LNCAP (cell line): ENCODE measurements around the gene SLF1.

Experiments
- CTCF ChIP-seq: fragments of 450-650 bp; IDR thresholded peaks from 2 replicates; pipeline ENCODE4 v1.5.1; 2017; ENCODE audit warnings: mild to moderate bottlenecking

The SLF1 gene

GRCh38 chr5:94699562-94699961, 81.1 kb downstream of the SLF1 start:
- TF ChIP-seq CTCF, result no peak

DNA sequence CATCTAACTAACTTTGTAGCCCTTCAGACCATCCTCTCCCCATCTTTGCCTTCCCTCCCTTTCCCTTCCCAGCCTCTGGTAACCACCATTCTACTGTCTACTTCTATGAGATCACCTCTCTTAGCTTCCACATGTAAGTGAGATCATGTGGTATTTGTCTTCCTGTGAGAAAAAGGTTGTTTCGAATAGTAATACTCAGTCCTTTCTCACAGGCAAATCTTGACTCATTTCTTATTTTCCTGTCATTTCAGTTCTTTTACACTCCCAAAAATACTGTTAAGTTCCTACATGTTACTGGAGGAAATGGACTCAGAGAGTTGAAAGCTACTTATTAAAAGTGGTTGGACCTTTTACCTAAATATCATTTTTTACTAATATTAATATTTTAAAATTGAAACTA, 82.1 kb downstream of the SLF1 start:
- no peak for TF ChIP-seq CTCF

DNA sequence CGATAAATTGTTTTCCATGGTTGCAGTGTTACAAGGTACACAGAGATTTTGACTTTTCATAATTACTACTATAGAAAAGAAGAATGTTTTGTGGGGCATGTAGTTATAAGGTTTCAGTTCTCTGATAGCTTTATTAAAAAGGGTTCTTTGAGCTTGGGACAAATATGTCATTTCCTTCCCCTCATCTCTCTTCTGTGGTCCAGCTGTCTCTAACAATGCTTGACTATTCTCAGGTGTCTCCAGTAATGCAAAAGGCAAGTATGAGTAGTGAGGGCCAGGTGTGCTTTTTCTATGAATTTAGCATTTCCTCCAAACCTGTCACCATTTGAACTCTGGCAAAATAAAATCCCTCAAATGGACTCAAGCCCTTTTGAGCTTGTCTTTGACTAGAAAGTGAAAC, 84.3 kb downstream of the SLF1 start:
- TF ChIP-seq CTCF, result no peak

GRCh38 chr5:94705427-94705826, 87.0 kb downstream of the SLF1 start:
- no peak for TF ChIP-seq CTCF

DNA sequence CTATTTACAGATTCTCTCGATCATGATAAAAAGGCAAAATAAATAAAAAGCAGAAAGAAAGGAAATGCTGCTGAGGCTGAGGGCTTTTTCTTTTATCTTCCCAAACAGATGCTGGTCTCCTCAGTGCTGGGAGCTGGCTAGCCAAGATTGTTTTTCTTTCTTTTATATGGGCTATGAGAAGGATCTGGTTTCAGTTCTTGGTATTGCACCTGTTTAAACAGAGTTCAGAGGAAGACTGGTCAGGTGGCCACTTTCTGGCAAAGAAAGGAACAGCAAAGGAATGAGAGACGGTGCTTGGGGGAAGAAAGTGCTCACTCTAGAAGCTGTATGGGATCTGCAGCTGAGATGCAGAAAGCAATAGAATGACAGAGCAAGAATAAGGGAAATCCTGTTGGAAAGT, 88.9 kb downstream of the SLF1 start:
- no peak for TF ChIP-seq CTCF

DNA sequence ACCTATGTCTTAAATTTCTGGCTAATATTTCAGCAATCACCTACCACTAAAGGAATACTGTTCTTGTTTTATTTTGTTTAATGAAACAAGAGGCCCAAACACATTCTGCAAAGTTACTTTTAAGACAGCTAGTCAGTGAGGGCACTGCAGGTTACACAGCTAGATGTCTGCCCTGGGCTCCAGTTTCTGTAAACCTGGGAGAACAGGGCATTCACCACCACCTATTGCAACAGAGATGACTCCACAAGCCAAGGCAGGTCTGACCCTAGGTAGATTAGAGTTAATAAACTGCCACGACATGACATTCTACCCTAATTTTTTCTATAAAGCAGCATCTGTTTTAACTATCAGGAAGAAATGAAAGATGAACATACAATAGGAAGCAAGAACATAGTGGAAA, 90.8 kb downstream of the SLF1 start:
- TF ChIP-seq CTCF, result no peak

DNA sequence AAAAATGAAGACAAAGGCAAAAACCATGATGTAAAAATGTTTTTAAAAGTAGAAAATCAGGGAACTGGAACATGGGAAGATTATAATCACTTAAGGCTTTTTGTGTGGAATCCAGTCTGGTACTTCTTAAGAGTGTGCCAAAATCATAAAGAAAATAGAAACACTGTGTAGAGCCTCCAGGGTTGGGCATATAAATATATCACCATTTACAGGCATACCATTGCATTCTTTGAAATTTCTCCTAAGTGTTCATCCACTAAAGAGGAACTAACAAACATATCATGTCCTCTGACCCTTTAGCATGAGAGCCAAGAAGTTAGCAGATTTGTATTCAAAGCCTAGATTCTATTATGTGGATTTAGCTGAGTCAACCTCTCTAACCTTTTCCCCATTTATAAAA, 93.3 kb downstream of the SLF1 start:
- TF ChIP-seq CTCF, result no peak

- no peak for TF ChIP-seq CTCF
These were observed 97.3 kb downstream of the SLF1 start for GRCh38 chr5:94715768-94716167.
